Left colon (tissue), 2 donors: ENCODE results near the gene NKAIN1. TPM values are rescaled to one million over a fixed set of nuclear protein-coding genes. Genes with fewer than 3 reads are reported as not detected.

Experiments used
- ATAC-seq: fragments of 200-7000 bp; cut with Tn5 transposase; one replicate; pipeline ENCODE4 v1.9.1; 2020; ENCODE audit warnings: mild to moderate bottlenecking, moderate library complexity
- DNase-seq, 2 donors: peaks; one replicate each; pipeline ENCODE4 v3.0.0-alpha.2; 2020
- intact Hi-C, 2 donors: fragments of 100-400 bp; cut with DNase I in 1 of 2; cut with micrococcal nuclease in 1 of 2; formaldehyde crosslinking; loops; one replicate each; pipeline versions ENCODE4 v1.11.2 to v1.14.0; 2022; cut with DNase I, micrococcal nuclease
- total RNA-seq, 2 donors: library from RNA; stranded (reverse); fragmentation: NEBNext Ultra II Directional; extraction: Animal tissue kit (Norgen Biotek cat#: 25700); gene quantifications; one replicate each; pipeline ENCODE4 v1.2.1, GENCODE V29; 2021
- donor health status: DM: no; HTN: no; CAD: no.
- donor health status: DM: yes; HTN: yes; CAD: no.

NKAIN1 gene
- total RNA-seq, 2 donors from 2014 or later, result 0.09 to 0.20 TPM

GRCh38 chr1:31238612-31238985, 1.1 kb downstream of the NKAIN1 start:
- ATAC-seq, result no peak
- intact Hi-C loops, result no loop called here
- DNase-seq, result no peak

DNA sequence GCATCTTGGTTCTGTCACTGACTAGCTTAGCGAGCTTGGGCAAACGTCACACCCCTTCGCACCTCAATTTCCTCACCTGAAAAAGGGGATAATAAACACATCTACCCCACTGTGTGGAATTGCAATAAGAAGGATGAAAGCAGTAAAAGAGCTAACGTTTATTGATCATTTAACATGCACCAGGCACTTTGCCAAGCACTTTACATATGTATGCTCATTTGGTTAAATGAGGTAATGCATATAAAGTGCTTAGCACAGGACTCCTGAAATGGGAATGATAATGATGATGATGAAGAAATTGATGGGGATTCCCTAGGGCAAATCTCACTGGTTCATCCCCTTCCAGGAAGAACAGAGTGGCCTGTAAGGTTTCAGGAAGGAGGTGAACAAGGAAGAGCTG, 4.8 kb downstream of the NKAIN1 start:
- ATAC-seq, result no peak
- intact Hi-C loops, result no loop called here
- DNase-seq, result no peak

DNA sequence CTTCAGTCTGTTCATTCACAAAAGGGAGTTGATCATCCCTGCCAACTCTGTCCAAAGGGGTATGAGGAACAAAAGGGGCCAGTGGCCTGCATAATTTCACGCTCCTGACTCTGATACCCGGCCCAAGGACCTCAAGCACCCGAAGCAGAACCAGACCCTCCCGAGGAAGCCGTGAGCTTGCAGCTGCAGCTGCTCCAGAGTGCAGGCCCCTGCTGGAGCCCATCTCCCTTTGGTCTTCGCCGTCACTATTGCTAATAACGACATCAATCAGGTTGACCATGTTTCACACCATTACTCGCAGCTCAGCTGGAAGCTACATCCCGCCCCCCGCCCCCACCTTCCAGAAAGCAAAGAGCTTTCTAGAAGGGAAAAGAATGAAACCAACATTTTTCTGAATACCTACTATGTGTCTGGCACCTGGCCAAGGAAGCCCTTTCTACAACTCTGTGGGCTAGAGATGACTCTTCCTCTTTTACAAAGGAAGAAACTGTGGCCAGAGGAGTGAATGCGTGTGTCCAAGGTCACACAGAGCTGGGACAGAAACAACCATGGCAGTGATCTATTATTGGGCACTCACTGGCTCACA, 5.5 kb downstream of the NKAIN1 start:
- intact Hi-C loops, result no loop called here
- no peak for DNase-seq

GRCh38 chr1:31232689-31233088, 7.0 kb downstream of the NKAIN1 start:
- ATAC-seq (no peak), DNase-seq (no peak)
- intact Hi-C loops, result no loop called here

More for the DNA sequence above, 5.5 kb downstream of the NKAIN1 start:
- ATAC-seq, result no peak

DNA sequence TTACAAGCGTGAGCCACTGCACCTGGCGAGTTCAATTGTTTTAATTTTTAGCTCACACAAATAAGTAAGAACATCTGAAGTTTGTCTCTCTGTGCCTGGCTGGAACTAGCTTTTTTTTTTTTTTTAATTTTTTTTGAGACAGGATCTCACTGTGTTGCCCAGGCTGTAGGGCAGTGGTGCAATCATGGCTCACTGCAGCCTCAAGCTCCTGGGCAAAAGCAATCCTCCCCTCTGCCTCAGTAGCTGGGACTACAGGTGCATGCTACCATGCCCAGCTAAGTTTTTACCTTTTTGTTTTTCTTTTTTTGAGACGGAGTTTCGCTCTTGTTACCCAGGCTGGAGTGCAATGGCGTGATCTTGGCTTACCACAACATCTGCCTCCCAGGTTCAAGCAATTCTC, 7.9 kb downstream of the NKAIN1 start:
- DNase-seq, result no peak
- intact Hi-C loops, result no loop called here
- ATAC-seq, result no peak

DNA sequence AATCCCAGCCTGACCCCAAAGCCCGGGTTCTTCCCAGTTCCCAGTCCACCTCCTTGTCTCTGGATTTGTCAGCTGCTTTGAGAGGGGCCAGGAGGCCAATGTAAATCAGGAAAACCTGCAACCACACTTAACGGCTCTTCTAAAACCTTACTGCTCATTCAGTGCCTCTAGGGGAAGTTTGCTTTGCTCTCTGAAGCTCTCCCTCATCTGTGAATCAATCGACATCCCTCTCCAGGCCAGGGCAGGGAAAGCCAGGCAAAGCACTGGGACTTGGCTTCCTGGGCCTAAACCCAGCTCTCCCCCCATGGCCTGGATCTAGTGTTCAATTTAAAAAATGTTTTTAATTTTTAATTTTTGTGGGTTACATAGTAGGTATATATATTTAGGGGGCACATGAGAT, 9.3 kb downstream of the NKAIN1 start:
- DNase-seq, result no peak
- intact Hi-C loops, result no loop called here
- ATAC-seq, result no peak

DNA sequence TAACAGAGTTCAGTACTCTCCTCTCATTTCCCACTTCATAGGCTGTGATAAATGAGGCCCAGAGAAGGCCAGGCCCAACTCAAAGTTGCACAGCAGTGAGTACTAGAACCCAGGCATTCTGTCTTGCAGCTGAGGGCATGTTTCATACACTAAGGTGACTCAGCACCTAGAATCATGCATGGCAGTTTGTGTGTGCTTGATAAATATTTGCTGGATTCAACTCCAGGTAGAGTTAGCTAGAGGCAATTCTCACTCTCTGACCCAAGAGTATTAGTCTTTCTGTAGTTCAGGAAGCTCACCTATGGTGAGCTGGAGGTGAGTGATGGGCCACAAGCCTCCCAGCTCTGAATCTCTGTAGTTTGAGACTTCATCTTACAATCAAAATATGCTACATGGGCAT, 10.7 kb downstream of the NKAIN1 start:
- ATAC-seq, result no peak
- intact Hi-C loops, result no loop called here
- DNase-seq, result no peak

- DNase-seq (no peak), ATAC-seq (no peak)
- intact Hi-C loops, result no loop called here
Measured at GRCh38 chr1:31227891-31228568, 11.7 kb downstream of the NKAIN1 start.

GRCh38 chr1:31224068-31224467, 15.6 kb downstream of the NKAIN1 start:
- ATAC-seq (peak; percentile 94), DNase-seq (peak; percentile 30 to 32)
- intact Hi-C loops, result no loop called here

- no peak for DNase-seq
- ATAC-seq, result no peak
Measured at GRCh38 chr1:31222176-31222575, 17.5 kb downstream of the NKAIN1 start.

GRCh38 chr1:31221072-31221471, 18.6 kb downstream of the NKAIN1 start:
- no peak for DNase-seq
- intact Hi-C loops, result no loop called here
- no peak for ATAC-seq

More at GRCh38 chr1:31222176-31222575, 17.5 kb downstream of the NKAIN1 start:
- intact Hi-C loops, result no loop called here

DNA sequence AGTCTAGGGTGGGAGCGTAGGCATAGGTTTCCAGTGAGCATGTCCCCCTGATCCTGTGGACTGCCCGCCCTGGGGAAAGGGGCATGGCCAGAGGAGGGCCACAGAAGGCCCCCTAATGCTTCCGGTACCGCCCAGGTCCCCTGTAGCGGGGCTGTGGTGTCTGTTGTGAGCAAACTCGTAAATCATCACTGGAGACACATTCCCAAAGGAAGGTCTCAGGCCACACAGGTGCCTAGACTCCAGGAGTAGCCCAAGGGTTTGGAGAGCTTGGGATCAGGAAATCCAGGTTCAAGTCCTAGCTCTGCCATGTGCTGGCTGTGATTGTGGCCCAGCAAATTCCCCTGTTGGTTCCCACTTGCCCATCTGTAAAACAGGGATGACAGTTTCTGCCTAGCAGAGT, 20.2 kb downstream of the NKAIN1 start:
- intact Hi-C loops, result no loop called here
- no peak for ATAC-seq
- DNase-seq, result no peak

GRCh38 chr1:31218705-31219104, 21.0 kb downstream of the NKAIN1 start:
- ATAC-seq (no peak), DNase-seq (no peak)
- intact Hi-C loops, result no loop called here

DNA sequence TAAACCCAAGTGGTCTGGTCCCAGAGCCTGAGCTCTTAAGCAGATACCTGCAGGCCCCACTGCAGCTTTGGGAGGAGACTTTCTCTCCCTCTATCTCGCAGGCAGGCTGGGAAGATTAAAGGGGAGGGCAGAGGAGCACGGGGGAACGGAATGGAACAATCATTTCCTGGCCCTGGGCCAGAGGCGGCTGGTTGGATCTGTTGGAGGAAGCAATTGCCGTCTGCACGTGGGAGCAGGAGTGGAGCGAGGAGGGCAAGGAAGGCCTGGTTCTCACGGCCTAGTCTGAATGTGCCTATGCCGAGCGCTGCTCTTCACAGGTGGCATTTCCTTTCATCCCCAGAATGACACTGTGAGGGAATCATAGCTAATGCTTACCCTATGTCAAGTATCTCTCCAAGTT, 23.7 kb downstream of the NKAIN1 start:
- peak; percentile 71 to 84 for DNase-seq
- peak; percentile 97 for ATAC-seq
- intact Hi-C loops, result no loop called here

DNA sequence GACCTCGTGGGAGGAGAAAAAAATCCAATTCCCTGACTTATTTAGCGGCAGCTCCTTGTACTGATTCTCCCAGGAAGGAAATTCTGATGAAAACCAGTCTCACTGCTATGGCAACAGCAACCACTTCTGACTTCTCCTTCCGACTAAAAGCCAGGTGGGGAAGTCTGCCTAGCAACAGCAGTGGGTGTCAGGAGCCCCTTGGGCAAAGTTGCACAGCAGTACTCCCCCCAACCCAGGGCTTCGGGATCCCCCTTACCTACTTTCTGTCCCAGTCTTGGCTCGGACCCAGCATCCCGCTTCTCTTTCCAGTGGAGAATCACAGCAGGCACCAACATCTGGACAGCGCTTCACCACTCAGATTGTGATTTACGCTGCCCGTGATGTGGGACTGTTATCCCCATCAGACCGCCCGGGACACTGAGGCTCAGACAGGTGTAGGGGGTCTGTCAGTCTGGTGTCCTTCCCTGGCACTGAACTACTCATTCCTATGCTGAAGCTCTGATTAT, 24.6 kb downstream of the NKAIN1 start:
- DNase-seq (no peak), ATAC-seq (no peak)
- intact Hi-C loops, result no loop called here

DNA sequence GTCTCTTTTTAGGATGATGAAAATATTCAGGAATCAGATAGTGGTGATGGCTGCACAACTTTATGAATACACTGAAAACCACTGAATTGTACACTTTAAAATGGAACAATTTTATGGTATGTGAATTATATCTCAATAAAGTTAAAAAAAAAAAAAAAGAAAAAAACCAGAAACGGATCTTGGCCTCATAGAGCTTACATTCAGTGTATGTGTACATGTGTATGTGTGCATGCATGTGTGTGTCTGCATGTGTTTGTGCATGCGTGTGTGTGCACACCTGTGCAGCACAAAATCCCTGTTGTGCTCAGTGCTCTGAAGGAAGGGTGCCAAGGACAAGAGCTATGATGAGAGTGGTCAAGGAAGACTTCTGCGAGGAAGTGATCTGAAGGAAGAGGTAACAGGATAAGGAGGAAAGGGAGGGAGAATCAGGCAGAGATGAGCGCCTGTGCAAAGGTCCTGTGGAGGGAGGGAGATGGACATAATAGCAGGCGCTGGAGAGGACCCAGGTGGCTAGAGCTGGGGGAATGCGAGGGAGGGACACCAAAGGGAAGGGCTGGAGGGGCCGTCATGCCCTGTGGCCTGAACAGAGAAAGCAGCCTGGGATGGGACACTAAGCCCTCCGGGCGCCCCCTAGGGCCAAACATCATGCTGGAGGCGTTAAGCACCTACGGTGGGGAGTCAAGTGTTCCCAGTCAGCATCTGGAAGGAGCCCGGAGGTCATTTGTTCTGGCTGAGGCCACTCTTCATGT, 25.2 kb downstream of the NKAIN1 start:
- DNase-seq (no peak), ATAC-seq (no peak)
- intact Hi-C loops, result no loop called here

DNA sequence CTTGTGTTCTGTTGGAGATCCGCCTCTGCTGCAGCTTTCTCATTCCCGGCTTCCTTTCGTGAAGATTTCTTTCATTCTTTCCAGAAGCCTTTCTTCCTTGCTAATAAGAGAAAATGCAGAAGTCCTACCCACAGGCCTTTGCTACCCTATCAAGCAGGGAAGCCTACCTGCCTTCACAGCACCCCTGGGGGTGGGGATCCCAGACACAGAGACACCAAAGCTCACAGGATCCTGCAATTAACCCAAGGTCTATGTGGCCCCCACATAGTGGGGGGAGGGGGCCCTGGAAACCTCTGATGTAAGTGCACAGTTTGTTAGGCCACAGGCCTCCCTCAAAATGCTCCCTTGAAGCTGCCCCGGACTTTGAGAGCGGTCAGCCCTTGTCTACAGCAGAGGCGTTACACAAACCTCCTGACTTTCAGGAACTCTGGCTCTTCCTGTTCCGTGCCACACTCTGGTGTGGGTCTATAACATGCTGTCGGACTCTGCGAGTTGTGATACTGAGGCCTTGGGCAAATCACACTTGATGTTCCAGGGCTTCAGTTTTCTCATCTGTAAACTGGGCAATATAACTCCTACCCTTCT, 31.2 kb downstream of the NKAIN1 start:
- DNase-seq, result no peak
- no peak for ATAC-seq
- intact Hi-C loops, result no loop called here

GRCh38 chr1:31207569-31207968, 32.1 kb downstream of the NKAIN1 start:
- DNase-seq, result no peak
- intact Hi-C loops, result no loop called here
- no peak for ATAC-seq

- DNase-seq, result no peak
- intact Hi-C loops, result no loop called here
- no peak for ATAC-seq
Measured at GRCh38 chr1:31207046-31207445, 32.6 kb downstream of the NKAIN1 start.

- ATAC-seq (no peak), DNase-seq (no peak)
- intact Hi-C loops, result no loop called here
Measured at GRCh38 chr1:31203215-31203614, 36.5 kb downstream of the NKAIN1 start.
